Measurements from ENCODE around the gene ASB6.

DNA sequence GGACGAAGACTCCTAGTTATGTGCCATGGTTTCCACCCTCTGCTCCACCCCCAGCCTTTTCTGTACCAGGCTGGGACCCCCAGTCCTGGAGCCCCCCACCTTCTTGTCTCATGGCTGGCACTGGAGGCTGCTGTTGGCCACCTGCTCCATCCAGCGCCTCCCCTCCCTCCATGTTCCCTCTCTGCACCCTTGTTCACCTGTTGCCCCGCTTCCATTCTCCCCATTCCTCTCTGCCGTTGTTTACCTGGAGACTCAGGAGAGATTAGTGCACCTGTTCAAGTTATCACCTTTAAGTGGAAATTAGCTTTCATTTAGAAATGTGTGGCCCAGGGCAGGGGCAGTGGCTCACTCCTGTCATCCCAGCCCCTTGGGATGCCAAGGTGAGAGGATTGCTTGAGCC is 8.7 kb downstream of the ASB6 start:
- TF ChIP-seq POLR2AphosphoS5 (IDR thresholded peaks at IDR 0.05) (no peak), POLR2A (IDR thresholded peaks at IDR 0.05) (no peak)
- TF ChIP-seq, protein P1, sequence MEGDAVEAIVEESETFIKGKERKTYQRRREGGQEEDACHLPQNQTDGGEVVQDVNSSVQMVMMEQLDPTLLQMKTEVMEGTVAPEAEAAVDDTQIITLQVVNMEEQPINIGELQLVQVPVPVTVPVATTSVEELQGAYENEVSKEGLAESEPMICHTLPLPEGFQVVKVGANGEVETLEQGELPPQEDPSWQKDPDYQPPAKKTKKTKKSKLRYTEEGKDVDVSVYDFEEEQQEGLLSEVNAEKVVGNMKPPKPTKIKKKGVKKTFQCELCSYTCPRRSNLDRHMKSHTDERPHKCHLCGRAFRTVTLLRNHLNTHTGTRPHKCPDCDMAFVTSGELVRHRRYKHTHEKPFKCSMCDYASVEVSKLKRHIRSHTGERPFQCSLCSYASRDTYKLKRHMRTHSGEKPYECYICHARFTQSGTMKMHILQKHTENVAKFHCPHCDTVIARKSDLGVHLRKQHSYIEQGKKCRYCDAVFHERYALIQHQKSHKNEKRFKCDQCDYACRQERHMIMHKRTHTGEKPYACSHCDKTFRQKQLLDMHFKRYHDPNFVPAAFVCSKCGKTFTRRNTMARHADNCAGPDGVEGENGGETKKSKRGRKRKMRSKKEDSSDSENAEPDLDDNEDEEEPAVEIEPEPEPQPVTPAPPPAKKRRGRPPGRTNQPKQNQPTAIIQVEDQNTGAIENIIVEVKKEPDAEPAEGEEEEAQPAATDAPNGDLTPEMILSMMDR (IDR thresholded peaks at IDR 0.05) = no peak
